Effector memory CD4-positive, alpha-beta T cell (primary cell): ENCODE data around the gene OR52H1.

Source experiments
- DNase-seq, 3 donors: peaks; one replicate each; pipeline ENCODE4 v3.0.0-alpha.2; 2020
- H3K27ac ChIP-seq: 2 replicates; pipeline ENCODE4 v1.7.0; 2013; ENCODE audit warnings: mild to moderate bottlenecking, low read length, moderate library complexity; ENCODE audit not compliant: insufficient read depth, poor library complexity, severe bottlenecking
- H3K27me3 ChIP-seq: replicated peaks from 2 replicates; pipeline ENCODE4 v1.7.0; 2013; ENCODE audit warnings: mild to moderate bottlenecking, low read length; ENCODE audit not compliant: insufficient read depth, control insufficient read depth, poor library complexity, severe bottlenecking
- H3K36me3 ChIP-seq: 2 replicates; pipeline ENCODE4 v1.7.0; 2013; ENCODE audit warnings: mild to moderate bottlenecking, low read length, moderate library complexity; ENCODE audit not compliant: control insufficient read depth, insufficient read depth
- H3K4me1 ChIP-seq: 2 replicates; pipeline ENCODE4 v1.7.0; 2013; ENCODE audit warnings: low read length, mild to moderate bottlenecking; ENCODE audit not compliant: control insufficient read depth, insufficient read depth, poor library complexity, severe bottlenecking
- H3K4me3 ChIP-seq: 2 replicates; pipeline ENCODE4 v1.7.0; 2013; ENCODE audit warnings: low read length, low read depth, mild to moderate bottlenecking; ENCODE audit not compliant: insufficient read depth, poor library complexity, severe bottlenecking
- H3K9me3 ChIP-seq: 2 replicates; pipeline ENCODE4 v1.7.0; 2013; ENCODE audit warnings: mild to moderate bottlenecking, low read length, moderate library complexity; ENCODE audit not compliant: control insufficient read depth

OR52H1 gene

DNA sequence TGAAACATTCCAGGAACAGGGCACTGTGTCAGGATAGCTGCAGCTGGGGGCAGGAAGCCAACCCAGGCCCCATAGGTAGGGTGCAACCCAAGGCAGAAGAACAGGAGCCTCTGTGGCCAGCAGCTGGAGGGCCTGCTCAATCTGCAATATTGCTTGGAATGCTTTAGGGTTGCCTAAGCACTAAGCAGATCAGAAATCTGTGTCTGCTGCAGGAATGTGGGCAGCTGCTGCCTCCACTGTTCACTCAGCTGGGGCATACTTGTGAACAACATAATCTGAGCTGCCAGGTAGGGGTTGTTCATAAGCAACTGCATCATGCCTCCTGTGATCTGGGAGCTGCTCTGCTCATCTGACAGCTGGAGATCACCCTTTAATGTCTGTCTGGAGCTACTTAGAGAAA lies 33.5 kb downstream of the OR52H1 start:
- no peak for DNase-seq
- Histone ChIP-seq H3K27ac (no peak overlapping the region), H3K4me1 (no peaks in the 10 kb centered on the region), H3K36me3 (no peaks in the 10 kb centered on the region), H3K27me3 (no peaks in the 10 kb centered on the region), H3K9me3 (no peaks in the 10 kb centered on the region), H3K4me3 (no peak overlapping the region)

DNA sequence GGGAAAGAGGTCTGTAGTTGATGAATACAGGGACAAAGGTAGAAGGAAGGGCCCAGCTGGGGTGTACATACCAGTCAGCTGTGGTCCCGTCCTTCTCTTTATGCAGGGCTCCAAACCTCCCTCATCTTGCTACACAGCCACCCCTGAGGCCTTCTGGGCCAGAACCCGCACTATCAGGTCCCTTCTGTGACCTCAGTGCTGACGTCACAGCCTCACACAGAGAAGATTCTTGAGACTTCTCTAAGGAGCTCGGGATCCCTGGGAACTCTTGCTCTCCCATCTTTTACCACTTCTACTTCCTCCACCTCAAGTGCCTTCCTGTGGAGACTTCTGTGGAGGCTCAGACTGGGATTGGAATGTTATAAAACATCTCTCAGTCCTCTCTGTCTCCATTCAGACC lies 38.5 kb downstream of the OR52H1 start, which contains the start of gene UBQLN3:
UBQLN3 (minus strand) TSS at position 155 of the 400 bp plus-strand sequence. CDS start 399 bp downstream, outside the sequence.
- no peak within 1 kb of the TSS for H3K27ac ChIP-seq
- H3K4me1 ChIP-seq, result no peaks in the 10 kb centered on the region
- H3K27me3 ChIP-seq, result no peaks in the 10 kb centered on the region
- H3K4me3 ChIP-seq, result no peak within 1 kb of the TSS
- no peaks in the 10 kb centered on the region for H3K36me3 ChIP-seq
- H3K9me3 ChIP-seq, result no peaks in the 10 kb centered on the region
- DNase-seq, result no peak

DNA sequence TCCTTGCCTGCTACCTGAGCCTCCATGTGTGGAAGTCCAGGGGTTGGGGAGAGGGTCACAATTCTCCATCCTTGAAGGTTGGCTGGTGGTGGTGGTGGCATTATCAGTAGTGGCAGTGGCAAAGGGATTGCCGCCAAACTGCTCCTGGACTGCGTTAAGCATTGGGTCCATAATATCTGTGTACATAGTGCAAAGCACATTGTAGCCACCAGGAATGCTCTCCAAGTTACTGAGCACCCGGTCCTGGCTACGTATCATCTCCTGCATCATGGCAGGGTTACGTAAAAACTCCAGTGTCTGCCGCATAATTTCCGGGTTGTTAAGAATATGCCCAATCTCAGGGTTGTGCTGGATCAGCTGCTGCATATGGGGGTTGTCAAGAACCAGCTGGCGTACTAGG lies 39.7 kb downstream of the OR52H1 start:
- Histone ChIP-seq H3K27ac (no peak overlapping the region), H3K36me3 (no peaks in the 10 kb centered on the region), H3K27me3 (no peaks in the 10 kb centered on the region), H3K4me3 (no peak overlapping the region), H3K4me1 (no peaks in the 10 kb centered on the region), H3K9me3 (no peaks in the 10 kb centered on the region)
- no peak for DNase-seq

DNA sequence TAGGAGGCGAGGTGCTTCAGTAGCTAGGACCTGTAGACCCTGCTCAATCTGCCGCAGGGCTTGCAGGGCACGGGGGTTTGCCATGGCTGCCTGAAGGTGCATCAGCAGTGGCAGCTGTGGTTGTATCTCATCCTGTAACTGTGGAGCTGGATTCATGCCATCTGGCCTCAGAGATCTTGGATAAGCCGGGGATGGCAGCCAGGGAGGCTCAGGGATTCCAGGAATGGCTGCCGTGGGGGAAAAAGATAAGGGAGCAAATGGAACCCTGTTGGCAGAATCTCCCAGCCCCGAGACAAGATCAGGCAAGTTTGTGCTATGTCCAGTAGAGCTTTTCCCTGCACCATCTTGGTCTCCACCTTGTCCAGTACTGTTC lies 40.4 kb downstream of the OR52H1 start:
- no peaks in the 10 kb centered on the region for H3K36me3 ChIP-seq
- no peaks in the 10 kb centered on the region for H3K27me3 ChIP-seq
- no peak overlapping the region for H3K27ac ChIP-seq
- H3K4me1 ChIP-seq, result no peaks in the 10 kb centered on the region
- no peak overlapping the region for H3K4me3 ChIP-seq
- no peak for DNase-seq
- H3K9me3 ChIP-seq, result no peaks in the 10 kb centered on the region

DNA sequence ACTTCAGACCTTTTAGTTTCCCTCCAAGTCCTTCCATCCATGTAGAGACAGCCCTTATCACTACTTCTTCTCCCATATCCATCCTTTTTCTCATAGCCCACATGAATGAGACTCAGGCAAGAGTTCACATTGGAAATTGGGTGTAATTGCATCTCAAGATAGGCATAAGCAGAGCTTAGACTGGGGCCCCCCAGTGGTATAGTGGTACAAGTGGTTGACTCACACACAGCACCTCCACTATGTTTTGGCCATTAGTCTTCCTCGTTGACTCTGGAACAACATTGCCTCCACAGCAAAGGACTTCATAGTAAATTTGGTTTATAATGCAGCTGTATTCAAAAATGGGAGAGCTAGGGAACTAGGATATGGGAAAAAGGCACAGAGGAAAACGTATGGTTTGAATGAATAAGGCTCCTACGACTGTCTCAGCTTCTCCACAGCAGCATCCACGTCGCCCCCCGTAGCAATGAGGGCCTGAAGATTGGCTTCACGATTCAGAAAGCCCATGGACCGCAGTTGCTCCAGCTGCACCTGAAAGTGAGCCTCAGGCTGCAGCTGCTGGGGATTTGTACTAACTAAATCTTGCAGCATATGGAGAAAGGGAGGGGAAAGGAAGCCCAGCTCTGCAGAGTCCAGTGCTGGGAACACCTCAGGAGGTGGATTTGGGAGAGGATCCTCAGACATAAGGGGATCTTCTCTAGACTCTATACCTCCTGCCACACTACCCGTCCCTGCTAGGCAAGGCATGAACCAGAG lies 41.0 kb downstream of the OR52H1 start:
- Histone ChIP-seq H3K36me3 (no peaks in the 10 kb centered on the region), H3K27ac (no peak overlapping the region), H3K4me3 (no peak overlapping the region), H3K4me1 (no peaks in the 10 kb centered on the region), H3K9me3 (no peaks in the 10 kb centered on the region), H3K27me3 (no peaks in the 10 kb centered on the region)
- DNase-seq, result no peak

DNA sequence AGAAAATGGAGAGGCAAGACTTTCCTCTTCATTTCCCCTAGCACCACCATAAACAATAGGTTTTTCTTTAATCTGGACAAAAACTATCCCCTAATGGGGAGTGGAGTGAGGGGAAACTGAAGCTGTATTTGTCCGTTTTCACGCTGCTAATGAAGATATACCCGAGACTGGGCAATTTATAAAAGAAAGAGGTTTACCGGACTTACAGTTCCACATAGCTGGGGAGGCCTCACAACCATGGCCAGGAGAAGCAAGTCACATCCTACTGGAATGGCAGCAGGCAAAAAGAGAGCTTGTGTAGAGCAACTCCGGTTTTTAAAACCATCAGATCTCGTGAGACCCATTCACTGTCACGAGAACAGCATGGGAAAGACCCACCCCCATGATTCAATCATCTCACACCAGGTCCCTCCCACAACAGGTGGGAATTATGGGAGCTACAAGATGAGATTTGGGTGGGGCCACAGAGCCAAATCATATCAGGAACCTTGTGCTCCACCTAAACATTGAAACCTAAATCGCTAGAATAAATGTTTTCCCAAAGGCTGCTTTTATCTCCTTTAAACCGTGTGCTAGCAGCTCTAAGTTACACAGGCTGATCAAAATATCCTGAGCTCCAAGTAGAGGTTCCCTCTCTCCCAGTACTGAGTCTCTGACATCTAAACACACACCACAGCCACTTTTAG lies 42.8 kb downstream of the OR52H1 start:
- H3K27ac ChIP-seq, result no peak overlapping the region
- DNase-seq, result no peak
- no peaks in the 10 kb centered on the region for H3K9me3 ChIP-seq
- no peaks in the 10 kb centered on the region for H3K4me1 ChIP-seq
- H3K36me3 ChIP-seq, result no peaks in the 10 kb centered on the region
- no peaks in the 10 kb centered on the region for H3K27me3 ChIP-seq
- no peak overlapping the region for H3K4me3 ChIP-seq

DNA sequence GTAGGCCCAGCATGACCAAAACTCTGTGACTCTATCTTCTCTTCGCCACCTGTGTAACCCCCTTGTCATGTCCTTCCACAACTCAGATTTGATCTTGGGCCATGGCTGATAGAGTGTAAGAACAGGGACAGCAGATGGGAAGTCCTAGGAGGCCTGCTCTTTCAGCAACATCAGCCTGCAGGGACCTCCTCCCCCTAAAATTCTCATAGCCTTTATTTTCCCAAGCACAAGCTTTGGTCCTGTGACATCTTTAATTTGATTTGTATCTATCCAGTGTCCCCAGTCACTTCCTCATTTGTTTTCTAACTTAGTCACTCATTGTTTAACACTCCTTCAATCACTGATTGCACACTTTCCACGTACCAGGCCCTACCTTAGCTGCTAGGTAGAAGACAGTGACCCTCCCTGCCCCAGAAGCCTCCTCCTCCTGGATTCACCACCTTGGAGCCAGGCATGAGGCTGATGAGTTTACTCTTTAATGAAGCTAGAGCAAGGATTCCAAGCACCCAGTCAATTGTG lies 43.9 kb downstream of the OR52H1 start:
- Histone ChIP-seq H3K4me1 (no peaks in the 10 kb centered on the region), H3K4me3 (no peak overlapping the region), H3K27me3 (no peaks in the 10 kb centered on the region), H3K36me3 (no peaks in the 10 kb centered on the region), H3K9me3 (no peaks in the 10 kb centered on the region), H3K27ac (no peak overlapping the region)
- DNase-seq, result no peak

DNA sequence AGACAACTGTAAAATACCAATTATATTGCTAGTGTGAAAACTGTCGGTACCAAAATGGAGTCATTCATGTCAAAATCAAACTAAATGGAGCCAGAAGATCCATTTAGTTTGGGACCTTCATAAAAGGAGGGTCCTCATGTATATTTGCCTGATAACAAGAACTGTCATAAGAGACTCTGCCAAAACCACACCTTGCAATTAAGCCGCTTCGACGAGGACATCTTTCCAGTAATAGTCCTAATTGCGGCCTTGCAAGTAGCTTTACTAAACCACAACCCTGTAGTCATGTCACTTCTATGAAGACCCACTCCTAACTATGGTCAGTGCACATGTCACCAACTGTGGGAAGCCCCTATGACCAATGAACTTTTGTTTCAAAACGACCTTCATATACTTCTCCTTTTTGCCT lies 47.9 kb downstream of the OR52H1 start:
- no peaks in the 10 kb centered on the region for H3K36me3 ChIP-seq
- H3K27ac ChIP-seq, result no peak overlapping the region
- H3K27me3 ChIP-seq, result no peaks in the 10 kb centered on the region
- no peaks in the 10 kb centered on the region for H3K9me3 ChIP-seq
- H3K4me3 ChIP-seq, result no peak overlapping the region
- no peak for DNase-seq
- H3K4me1 ChIP-seq, result no peaks in the 10 kb centered on the region

DNA sequence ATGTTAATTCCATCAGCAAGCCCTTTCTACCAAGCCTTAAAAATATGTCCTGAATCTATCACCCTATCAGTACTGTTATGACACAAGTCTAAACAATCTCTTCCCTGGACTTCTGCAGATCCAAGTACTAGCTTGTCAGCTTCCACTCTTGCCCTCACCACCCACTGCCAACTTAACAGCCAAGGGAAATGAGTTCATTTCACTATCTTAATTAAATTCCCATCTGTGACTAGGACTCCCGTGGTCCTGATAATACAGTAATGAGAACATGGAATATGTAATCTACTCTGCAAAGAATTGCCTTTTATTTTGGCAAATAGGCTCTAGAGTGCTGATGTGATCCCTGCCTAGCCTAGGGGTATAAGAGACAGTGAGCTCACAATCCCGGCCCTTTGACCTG lies 48.7 kb downstream of the OR52H1 start:
- no peaks in the 10 kb centered on the region for H3K4me1 ChIP-seq
- H3K4me3 ChIP-seq, result no peak overlapping the region
- no peaks in the 10 kb centered on the region for H3K36me3 ChIP-seq
- no peaks in the 10 kb centered on the region for H3K9me3 ChIP-seq
- DNase-seq, result no peak
- no peaks in the 10 kb centered on the region for H3K27me3 ChIP-seq
- no peak overlapping the region for H3K27ac ChIP-seq
